HG03571 (cell line): ENCODE data around the gene CASKIN1.
"Not testable (repeated sequence)": the region's sequence is repeated elsewhere in the genome, so short reads cannot be mapped to it uniquely, and the experiment has no call there.

Experiments used
- ATAC-seq: cut with Tn5 transposase; IDR thresholded peaks from one replicate; pipeline ENCODE4 v1.9.1; 2021; ENCODE audit not compliant: unreplicated experiment

Gene CASKIN1

DNA sequence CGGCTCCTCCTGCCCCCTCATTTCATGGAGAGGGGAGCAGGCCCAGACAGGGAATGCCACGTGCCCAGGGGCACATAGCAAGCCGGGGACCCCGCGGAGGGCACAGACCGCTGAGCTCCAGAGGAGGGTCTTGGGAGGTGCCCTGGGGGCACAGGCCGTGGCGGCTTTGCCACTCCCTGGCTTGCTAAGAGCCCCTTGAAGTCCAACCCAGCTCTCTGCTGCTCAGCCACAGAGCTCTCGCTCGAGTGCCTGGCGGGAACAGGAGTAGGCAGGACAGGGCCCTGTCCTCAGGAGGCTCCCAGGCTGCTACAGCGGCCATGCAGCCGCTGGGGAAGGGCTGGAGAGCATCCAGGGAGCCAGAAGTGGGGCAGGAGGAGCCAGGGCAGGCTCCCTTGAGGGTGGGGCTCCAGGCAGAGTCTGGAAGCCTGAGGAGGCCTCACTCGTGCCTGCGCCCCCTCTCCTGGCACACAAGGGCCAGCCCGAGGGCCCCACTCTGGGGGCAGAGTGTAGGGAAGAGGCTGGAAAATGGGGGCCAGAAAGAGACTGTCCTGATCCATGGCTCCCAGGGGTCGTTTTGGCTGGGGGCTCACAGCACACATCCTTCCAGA lies 52.4 kb downstream of the CASKIN1 start:
- no peak for ATAC-seq

DNA sequence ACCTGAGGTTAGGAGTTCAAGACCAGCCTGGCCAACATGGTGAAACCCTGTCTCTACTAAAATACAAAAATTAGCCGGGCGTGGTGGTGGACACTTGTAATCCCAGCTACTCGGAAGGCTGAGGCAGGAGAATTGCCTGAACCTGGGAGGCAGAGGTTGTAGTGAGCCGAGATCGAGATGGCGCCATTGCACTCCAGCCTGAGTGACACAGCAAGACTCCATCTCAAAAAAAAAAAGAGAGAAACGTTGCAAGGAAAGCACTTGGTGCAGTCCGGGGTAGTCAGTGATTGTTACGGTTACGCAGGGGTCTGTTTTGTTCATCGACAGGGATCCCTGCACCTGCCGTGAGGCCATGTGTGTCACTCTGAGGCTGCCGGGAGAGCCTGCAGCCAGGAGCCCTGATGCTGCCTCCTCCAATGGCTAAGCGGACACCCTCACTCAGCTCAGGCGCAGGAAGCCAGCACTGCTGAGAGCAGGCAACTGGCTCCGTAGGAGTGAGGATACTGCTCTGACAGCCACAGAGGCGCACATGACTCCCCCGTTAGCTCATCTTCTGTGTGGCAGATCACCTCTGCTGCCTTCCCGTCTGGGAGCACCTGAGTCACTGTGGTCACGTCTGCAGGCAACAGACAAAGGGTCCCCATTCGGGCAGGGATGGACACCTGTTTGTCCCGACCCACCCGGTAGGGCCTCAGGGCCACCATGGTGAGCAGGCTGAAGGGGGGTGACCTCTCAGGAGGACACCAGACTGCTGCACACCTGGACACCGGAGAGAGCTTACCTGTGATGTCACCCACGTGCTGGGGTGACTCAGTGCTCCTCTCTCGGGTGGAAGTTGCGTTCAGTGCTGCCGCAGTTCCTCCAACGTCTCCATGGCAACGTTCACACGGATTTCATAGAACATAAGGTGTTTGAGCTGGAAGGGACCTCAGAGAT lies 53.2 kb downstream of the CASKIN1 start:
- no peak for ATAC-seq

DNA sequence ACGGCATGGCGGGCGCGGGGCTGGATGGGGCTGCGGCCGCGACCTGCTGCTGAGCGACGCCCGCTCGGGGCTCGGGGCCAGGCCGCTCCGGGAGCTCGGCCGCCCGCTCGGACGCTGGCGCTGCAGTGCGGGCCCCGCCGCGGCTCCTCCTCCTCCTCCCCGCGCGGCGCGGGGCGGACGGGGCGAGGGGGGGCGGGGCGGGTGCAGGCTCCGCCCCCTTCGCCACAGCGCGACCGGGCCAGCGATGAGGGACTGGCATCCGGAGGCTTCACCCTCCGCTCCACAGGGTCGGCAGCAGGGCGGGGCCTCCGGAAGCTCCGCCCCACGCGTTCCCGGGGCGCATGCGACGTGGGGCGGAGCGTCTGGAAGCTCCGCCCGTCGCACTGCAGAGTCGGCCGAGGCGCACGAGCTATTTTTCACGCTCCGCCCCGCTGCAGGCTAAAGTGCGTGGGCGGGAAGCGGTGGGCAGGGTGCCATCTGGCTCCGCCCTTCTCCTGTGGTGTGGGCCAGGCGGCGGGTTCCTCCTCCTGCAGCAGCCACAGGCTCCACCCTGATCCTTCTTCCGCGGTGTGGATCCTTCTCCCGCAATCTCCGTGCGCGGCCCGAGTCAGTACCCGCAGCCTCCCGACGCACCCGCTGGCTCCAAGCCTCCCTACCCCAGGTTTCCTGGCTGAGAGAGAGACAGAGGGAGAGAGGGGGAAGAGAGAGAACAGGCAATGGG lies 60.5 kb downstream of the CASKIN1 start, which contains the start of gene PKD1:
Gene PKD1, minus strand, starts transcription at position 129 of the 721 bp plus-strand sequence. CDS start 209 bp downstream, outside the sequence.
- ATAC-seq, result not testable (repeated sequence)

DNA sequence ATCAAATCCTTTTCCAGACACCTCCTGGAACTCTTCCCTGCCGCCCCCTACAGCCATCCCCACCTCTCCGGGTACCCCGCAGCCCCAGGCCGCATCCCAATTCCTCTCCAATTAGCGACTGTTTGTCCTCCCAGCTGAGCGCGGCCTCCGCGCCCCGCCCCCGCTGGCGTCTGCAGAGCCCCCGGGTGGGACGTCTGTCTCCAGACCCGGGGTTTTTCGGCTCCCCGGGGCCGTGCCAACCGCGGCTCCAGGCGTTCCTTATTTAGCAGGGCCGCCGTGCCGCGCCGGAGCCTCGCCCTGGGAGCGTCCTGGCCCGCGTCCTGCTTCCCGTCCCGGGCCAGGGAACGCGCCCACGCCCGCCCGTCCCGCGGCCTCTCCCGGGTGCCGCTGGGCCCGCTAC lies 61.3 kb downstream of the CASKIN1 start:
- not testable (repeated sequence) for ATAC-seq

DNA sequence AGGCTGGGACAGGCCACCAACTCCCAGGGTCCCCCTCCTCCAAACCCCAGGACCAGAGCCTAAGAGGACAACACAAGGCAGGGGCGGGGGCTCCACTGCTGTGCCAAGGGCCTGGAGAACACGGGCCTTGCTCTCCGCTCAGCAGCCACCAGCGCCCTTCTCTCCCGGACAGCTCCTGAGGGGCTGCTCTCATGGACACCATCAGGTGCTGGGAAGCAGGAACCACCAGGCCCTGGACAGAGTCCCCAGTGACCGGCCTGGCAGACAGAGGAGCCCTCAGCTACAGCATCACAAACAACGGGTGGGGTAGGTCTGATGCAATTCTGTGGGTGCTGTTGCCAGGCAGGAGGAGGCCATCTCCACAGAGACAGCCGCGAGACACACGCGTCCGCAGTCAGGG lies 62.6 kb downstream of the CASKIN1 start:
- ATAC-seq, result not testable (repeated sequence)

DNA sequence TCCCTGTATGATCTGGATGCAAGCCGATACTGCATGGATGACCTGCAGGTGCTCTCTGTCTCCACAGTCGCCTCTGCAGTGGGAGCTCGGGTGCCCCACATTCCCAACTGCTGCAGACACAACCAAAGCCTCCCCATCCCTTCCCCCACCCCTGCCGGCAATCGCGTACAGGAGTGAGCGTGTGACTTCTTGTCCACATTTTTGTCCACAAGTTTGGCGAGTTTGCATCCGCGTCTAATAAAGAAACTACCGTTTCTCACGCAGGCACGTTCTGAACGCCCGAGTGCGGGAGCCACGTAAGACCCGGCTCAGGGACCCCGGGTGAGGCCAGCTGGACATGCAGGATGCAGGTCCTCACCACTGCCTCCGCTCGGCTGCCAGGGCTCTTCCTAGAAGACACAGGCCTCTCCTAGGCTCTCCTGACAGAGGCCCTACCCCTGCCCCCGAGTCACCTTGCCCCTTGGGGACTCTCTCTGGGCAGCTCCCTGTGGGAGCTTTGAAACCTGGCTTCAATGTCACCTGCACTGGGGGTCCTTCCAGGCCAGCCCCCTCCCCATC lies 66.4 kb downstream of the CASKIN1 start:
- not testable (repeated sequence) for ATAC-seq

DNA sequence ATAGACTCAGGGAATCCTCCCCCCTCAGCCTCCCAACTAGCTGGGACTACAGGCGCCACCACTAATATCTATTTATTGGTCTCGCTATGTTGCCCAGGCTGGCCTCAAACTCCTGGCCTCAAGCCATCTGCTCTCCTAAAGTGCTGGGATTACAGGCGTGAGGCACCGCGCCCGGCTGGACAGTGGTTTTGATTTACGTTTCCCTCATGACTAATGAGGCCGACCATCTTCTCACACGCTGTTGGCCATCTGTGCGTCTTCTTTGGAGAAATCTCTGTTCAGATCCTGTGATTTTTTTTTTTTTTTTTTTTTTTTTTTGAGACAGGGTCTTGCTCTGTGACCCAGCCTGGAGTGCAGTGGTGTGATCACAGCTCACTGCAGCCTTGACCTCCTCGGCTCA lies 67.2 kb downstream of the CASKIN1 start:
- not testable (repeated sequence) for ATAC-seq

DNA sequence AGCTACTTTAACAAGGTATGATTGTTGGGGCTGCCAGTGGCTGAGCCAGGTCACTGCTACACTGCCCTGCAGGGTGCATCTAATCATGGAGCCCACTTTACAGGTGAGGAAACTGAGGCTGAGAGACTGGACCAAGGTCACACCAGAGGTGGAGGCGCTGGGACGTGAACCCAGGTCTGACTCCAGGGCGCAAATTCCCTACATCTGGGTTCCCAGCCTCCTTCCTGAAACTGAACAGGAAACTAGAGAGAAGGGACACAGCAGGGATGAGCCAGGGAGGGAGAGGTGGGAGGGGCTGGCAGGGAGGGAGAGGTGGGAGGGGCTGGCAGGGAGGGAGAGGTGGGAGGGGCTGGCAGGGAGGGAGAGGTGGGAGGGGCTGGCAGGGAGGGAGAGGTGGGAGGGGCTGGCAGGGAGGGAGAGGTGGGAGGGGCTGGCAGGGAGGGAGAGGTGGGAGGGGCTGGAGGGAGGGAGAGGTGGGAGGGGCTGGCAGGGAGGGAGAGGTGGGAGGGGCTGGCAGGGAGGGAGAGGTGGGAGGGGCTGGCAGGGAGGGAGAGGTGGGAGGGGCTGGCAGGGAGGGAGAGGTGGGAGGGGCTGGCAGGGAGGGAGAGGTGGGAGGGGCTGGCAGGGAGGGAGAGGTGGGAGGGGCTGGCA lies 68.7 kb downstream of the CASKIN1 start:
- not testable (repeated sequence) for ATAC-seq
